Measurements from ENCODE around the gene NR3C2.
"Not testable (repeated sequence)": the region's sequence is repeated elsewhere in the genome, so short reads cannot be mapped to it uniquely, and the experiment has no call there.

The NR3C2 gene

DNA sequence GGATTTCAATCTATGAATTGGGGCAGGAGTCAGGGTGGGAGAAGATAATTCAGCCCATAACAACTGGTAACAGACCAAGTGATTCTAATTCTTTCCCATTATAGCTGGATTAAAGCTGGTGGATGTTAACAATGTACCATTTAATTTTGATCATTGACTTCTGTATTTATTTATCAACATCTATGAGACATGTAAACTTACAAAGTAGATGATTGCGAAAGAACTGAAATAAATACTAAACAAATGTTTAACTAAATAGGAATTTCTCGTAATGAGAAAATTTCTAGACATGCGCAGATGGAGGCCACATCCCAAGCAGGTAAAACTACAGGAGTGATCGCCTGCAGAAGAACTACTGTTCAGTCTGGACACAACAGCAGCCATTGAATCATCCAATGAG, 107.1 kb downstream of the NR3C2 start:
- TF ChIP-seq, protein P1, sequence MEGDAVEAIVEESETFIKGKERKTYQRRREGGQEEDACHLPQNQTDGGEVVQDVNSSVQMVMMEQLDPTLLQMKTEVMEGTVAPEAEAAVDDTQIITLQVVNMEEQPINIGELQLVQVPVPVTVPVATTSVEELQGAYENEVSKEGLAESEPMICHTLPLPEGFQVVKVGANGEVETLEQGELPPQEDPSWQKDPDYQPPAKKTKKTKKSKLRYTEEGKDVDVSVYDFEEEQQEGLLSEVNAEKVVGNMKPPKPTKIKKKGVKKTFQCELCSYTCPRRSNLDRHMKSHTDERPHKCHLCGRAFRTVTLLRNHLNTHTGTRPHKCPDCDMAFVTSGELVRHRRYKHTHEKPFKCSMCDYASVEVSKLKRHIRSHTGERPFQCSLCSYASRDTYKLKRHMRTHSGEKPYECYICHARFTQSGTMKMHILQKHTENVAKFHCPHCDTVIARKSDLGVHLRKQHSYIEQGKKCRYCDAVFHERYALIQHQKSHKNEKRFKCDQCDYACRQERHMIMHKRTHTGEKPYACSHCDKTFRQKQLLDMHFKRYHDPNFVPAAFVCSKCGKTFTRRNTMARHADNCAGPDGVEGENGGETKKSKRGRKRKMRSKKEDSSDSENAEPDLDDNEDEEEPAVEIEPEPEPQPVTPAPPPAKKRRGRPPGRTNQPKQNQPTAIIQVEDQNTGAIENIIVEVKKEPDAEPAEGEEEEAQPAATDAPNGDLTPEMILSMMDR (IDR thresholded peaks at IDR 0.05; ENCODE audit: extremely low read depth, missing control alignments): no peak
- no peak for DNase-seq (ENCODE audit: low spot score)

DNA sequence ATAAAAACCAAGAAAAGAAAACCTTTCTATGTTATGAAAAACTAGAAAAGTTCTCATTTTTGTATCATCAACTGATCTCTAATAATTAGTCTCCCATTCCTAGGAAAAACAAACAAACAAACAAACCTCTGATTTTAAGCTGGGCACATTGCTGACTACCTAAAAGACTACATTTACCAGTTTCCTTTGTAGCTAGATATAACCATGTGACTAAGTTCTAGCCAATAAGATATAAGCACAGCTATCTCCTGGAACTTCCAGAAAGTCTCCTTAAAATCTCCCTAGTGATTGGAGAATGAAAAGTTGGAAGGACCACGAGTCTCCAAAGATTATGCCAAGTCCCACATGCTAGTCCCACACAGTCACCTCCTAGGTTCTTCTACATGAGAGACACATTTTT, 108.9 kb downstream of the NR3C2 start:
- no peak for DNase-seq (ENCODE audit: low spot score)
- TF ChIP-seq, protein P1 (IDR thresholded peaks at IDR 0.05; ENCODE audit: extremely low read depth, missing control alignments): no peak

DNA sequence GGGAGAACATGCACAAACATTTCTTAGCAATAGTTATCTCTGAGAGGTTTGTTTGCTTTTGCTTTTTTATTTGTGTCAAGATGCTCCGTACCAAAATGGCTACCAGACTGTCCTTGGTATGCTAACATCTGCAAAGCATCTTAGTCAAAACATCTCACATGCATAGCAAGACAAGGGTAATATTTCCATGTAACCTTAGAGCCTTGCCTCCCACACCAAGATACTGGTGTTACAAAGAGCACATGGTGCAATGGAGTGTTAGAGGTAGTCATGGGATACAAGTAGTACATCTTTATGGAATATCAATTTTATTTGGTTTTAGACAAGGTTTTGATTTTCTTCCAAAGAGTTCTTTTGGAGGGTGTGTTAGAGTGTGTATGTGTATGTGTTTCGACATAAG, 109.7 kb downstream of the NR3C2 start:
- TF ChIP-seq, protein P1 (IDR thresholded peaks at IDR 0.05; ENCODE audit: extremely low read depth, missing control alignments): no peak
- no peak for DNase-seq (ENCODE audit: low spot score)

DNA sequence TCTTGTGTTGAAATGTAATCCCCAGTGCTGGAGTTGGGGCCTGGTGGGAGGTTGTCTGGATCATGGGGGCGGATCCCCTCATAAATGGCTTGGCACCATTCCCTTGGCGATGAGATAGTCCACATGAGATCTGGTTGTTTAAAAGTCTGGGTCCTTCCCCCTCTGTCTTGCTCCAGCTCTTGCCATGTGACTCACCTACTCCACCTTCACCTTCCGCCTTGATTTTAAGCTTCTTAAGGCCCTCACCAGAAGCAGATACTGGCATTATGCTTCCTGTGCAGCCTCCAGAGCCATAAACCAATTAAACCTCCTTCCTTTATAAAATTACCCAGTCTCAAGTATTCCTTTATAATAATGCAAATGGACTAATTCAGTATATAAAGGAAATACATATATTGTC, 111.5 kb downstream of the NR3C2 start:
- TF ChIP-seq, protein P1 (IDR thresholded peaks at IDR 0.05; ENCODE audit: extremely low read depth, missing control alignments): no peak
- DNase-seq (ENCODE audit: low spot score): no peak

DNA sequence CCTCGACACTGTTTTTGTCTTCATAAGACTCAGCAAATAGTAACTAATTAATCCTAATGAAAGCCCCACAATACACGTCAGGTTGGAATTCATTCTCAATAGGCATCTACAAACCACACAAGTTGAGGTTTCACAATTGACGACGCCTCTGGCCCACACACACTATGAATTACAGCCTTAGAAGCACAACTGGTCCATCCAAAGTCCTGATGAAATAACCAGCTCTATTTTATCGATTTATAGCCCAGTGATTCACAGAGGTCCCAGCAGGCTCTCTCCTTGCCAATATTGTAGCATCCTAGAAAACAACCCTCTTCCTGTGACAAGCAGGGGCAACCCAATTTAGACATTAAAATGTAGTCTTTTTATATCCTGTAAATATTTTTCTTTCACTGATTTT, 112.1 kb downstream of the NR3C2 start:
- no peak for DNase-seq (ENCODE audit: low spot score)
- TF ChIP-seq, protein P1 (IDR thresholded peaks at IDR 0.05; ENCODE audit: extremely low read depth, missing control alignments): no peak

DNA sequence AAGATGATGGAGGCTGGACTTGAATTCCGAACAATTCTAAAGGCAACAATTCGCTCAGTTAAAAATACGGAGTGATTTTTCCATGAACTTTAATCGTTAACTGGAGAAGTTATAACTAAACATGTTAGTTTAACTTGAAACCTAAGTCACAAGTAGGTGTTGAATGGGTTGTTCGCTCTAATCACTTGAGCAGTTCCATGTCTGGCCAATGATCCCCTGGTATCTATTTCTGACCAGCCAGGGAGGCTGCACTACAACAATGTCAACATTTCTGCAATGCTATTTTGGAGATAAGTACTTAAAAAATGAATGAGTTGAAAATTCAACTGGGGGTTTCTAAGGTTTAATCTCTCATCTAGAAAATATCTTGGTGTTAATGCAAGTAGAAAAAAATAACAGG, 112.5 kb downstream of the NR3C2 start:
- TF ChIP-seq, protein P1 (IDR thresholded peaks at IDR 0.05; ENCODE audit: extremely low read depth, missing control alignments): no peak
- DNase-seq (ENCODE audit: low spot score): no peak

DNA sequence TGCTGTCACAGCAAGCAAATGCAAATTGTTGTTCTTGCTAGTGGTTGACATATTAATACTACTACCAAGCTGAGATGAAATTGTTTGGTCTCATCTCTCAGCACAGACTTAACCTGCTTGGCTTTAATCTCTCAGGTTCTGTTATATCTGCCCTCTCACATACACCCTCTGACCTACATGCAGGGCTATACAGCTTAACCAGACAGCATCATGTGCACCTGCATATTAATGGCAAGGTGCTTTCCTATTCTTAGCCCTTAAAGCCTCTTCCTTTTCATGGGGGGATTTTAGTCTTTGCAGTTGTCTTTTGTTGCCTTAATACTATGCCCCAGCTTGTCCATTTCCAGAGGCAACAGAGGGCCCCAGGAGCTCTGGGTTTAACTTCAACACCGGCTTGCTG, 114.5 kb downstream of the NR3C2 start:
- DNase-seq (ENCODE audit: low spot score): no peak
- TF ChIP-seq, protein P1 (IDR thresholded peaks at IDR 0.05; ENCODE audit: extremely low read depth, missing control alignments): no peak

DNA sequence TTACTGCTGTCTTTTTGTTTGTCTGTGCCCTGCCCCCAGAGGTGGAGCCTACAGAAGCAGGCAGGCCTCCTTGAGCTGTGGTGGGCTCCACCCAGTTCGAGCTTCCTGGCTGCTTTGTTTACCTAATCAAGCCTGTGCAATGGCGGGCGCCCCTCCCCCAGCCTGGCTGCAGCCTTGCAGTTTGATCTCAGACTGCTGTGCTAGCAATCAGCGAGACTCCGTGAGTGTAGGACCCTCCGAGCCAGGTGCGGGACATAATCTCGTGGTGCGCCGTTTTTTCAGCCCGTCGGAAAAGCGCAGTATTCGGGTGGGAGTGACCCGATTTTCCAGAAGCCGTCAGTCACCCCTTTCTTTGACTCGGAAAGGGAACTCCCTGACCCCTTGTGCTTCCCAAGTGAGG, 118.9 kb downstream of the NR3C2 start:
- DNase-seq (ENCODE audit: low spot score): not testable (repeated sequence)
